Esophagus muscularis mucosa (tissue), 4 donors: ENCODE data around the gene DGKB. TPM values are rescaled to one million over a fixed set of nuclear protein-coding genes. Genes with fewer than 3 reads are reported as not detected.

Experiments used
- DNase-seq: peaks from one replicate; pipeline ENCODE4 v3.0.0-alpha.2; 2017; ENCODE audit errors: extremely low spot score
- H3K27ac ChIP-seq, 4 donors: fragments of 200-600 bp; sonication (generic); replicated peaks in 1 of 4; 1 replicate in 3 of 4; 2 replicates in 1 of 4; pipeline ENCODE4 v1.5.1; 2016 to 2019; ENCODE audit warnings: mild to moderate bottlenecking in 1 of 4
- H3K27me3 ChIP-seq, 4 donors: fragments of 200-600 bp; sonication (generic); one replicate each; pipeline versions ENCODE4 v1.5.1 to v1.6.0; 2016 to 2019
- H3K36me3 ChIP-seq, 4 donors: fragments of 200-600 bp; sonication (generic); one replicate each; pipeline ENCODE4 v1.5.1; 2016 to 2019
- H3K4me1 ChIP-seq, 4 donors: fragments of 200-600 bp; sonication (generic); one replicate each; pipeline ENCODE4 v1.5.1; 2016 to 2019
- H3K4me3 ChIP-seq, 4 donors: fragments of 200-600 bp; sonication (generic); 1 replicate in 2 of 4; 2 replicates in 2 of 4; pipeline ENCODE4 v1.5.1; 2016 to 2019; ENCODE audit warnings: mild to moderate bottlenecking in 4 of 4, moderate library complexity in 1 of 4
- H3K9me3 ChIP-seq, 4 donors: fragments of 200-600 bp; sonication (generic); 1 replicate in 3 of 4; 2 replicates in 1 of 4; pipeline ENCODE4 v1.5.1; 2016 to 2019
- CTCF ChIP-seq, 3 experiments: fragments of 200-600 bp in 2 of 3; fragments of 450-650 bp in 1 of 3; sonication (generic) in 2 of 3; IDR thresholded peaks; one replicate each; pipeline ENCODE4 v1.5.1; 2017 to 2019; ENCODE audit warnings: antibody characterized with exemption in 3 of 3, mild to moderate bottlenecking in 2 of 3, moderate library complexity in 1 of 3
- EP300 ChIP-seq: sonication (generic); formaldehyde crosslinking; IDR thresholded peaks from one replicate; pipeline ENCODE4 v1.6.1; 2017; ENCODE audit warnings: antibody characterized with exemption
- POLR2A ChIP-seq: fragments of 450-650 bp; IDR thresholded peaks from one replicate; pipeline ENCODE4 v1.6.1; 2017; ENCODE audit warnings: antibody characterized with exemption, moderate library complexity, mild to moderate bottlenecking, low read depth
- POLR2AphosphoS5 ChIP-seq, 2 donors: sonication (generic); formaldehyde crosslinking; IDR thresholded peaks; one replicate each; pipeline ENCODE4 v1.6.1; 2017; ENCODE audit warnings: antibody characterized with exemption in 2 of 2
- WGBS: methylation state at CpG from one replicate; pipeline ENCODE4 v1.1.5; 2018; 5-methylcytosine and 5-hydroxymethylcytosine counted together
- intact Hi-C: fragments of 100-400 bp; cut with DNase I; formaldehyde crosslinking; loops from one replicate; pipeline ENCODE4 v1.15.1; 2023
- total RNA-seq, 4 donors: library from RNA; depleted of rRNA; stranded (reverse); fragments of >200 nt; gene quantifications; one replicate each; pipeline versions ENCODE4 v1.1.0 to v1.2.1, GENCODE V29; 2016

Gene DGKB
- total RNA-seq, 4 donors from 2014 or later: 10.4 to 18.5 (median 16.0) TPM

GRCh38 chr7:14446829-14447228 lies 455.7 kb downstream of the DGKB start:
- DNase-seq: no peak
- Histone ChIP-seq H3K27me3 (no peaks in the 10 kb centered on the region), H3K4me1 (no peaks in the 10 kb centered on the region), H3K4me3 (no peak overlapping the region), H3K36me3 (no peaks in the 10 kb centered on the region), H3K9me3 (no peaks in the 10 kb centered on the region), H3K27ac (no peak overlapping the region)
- no peak for TF ChIP-seq POLR2A
- no peak for TF ChIP-seq EP300
- no peak for TF ChIP-seq POLR2AphosphoS5 (IDR thresholded peaks at IDR 0.05)
- no peak for TF ChIP-seq CTCF (IDR thresholded peaks at IDR 0.05)
- WGBS: 54% methylated on average over 3 of the region's 3 CpGs
- intact Hi-C loops: no loop called here

DNA sequence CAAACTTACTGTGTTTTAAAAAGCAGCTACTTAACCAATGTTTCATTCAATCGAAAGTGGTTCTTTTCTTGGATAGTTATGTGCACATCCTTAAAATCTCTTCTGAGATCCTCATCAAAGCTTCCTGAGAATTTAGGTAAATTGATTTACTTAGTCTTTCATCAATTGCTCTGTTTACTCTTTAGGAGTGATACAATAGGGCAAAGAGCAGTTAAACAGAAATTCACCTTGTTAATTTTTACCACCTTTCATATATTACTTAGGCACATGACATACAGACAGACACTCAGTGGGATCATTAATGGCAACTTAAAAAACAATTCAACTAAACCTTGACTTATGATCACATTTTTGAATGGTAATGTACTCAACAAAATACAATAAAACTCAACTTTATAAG lies 456.3 kb downstream of the DGKB start:
- DNase-seq: no peak
- intact Hi-C loops: no loop called here
- Histone ChIP-seq H3K4me3 (no peak overlapping the region), H3K36me3 (no peaks in the 10 kb centered on the region), H3K9me3 (no peaks in the 10 kb centered on the region), H3K4me1 (no peaks in the 10 kb centered on the region), H3K27ac (no peak overlapping the region), H3K27me3 (no peaks in the 10 kb centered on the region)
- TF ChIP-seq POLR2A (no peak), CTCF (IDR thresholded peaks at IDR 0.05) (no peak), EP300 (no peak), POLR2AphosphoS5 (IDR thresholded peaks at IDR 0.05) (no peak)
- 88% methylated on average over 1 of the region's 1 CpG for WGBS

GRCh38 chr7:14438366-14438765 lies 464.2 kb downstream of the DGKB start:
- H3K4me3 ChIP-seq: no peak overlapping the region
- intact Hi-C loops: no loop called here
- no peaks in the 10 kb centered on the region for H3K9me3 ChIP-seq
- no peaks in the 10 kb centered on the region for H3K36me3 ChIP-seq
- no peaks in the 10 kb centered on the region for H3K4me1 ChIP-seq
- H3K27me3 ChIP-seq: no peaks in the 10 kb centered on the region
- whole genome bisulfite sequencing: 84% methylated on average over 2 of the region's 2 CpGs
- no peak overlapping the region for H3K27ac ChIP-seq
- DNase-seq: no peak
- TF ChIP-seq CTCF (IDR thresholded peaks at IDR 0.05): no peak

DNA sequence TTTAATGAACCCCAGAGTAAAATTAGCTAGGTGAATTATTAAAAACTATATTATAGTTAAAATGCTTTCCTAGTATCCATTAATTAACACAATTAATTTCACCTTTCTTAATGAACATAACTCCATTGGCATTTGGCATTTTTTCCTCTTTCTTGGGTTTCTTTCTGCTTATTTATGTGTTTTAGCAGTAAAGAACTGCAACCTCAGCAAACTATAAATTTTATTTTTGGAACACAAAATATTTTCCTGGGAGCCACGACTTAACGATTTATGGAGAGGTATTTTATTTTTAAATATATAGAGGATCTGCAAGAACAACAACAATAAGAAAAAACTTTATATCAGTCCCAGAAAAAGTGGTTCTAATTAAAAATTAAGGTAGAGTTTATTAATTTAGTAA lies 465.7 kb downstream of the DGKB start:
- no peaks in the 10 kb centered on the region for H3K36me3 ChIP-seq
- 92% methylated on average over 2 of the region's 2 CpGs for WGBS
- no peak overlapping the region for H3K27ac ChIP-seq
- no peaks in the 10 kb centered on the region for H3K9me3 ChIP-seq
- H3K4me3 ChIP-seq: no peak overlapping the region
- intact Hi-C loops: no loop called here
- DNase-seq: no peak
- no peaks in the 10 kb centered on the region for H3K27me3 ChIP-seq
- no peaks in the 10 kb centered on the region for H3K4me1 ChIP-seq
- no peak for TF ChIP-seq CTCF (IDR thresholded peaks at IDR 0.05)
- TF ChIP-seq POLR2AphosphoS5 (IDR thresholded peaks at IDR 0.05): no peak
- no peak for TF ChIP-seq POLR2A
- no peak for TF ChIP-seq EP300

- no peak overlapping the region for H3K4me3 ChIP-seq
- DNase-seq: no peak
- intact Hi-C loops: no loop called here
- no peak overlapping the region for H3K27ac ChIP-seq
- H3K27me3 ChIP-seq: no peaks in the 10 kb centered on the region
- no peaks in the 10 kb centered on the region for H3K36me3 ChIP-seq
- no peaks in the 10 kb centered on the region for H3K9me3 ChIP-seq
- TF ChIP-seq CTCF (IDR thresholded peaks at IDR 0.05): no peak
- no peak for TF ChIP-seq POLR2A
- TF ChIP-seq EP300: no peak
- no peak for TF ChIP-seq POLR2AphosphoS5 (IDR thresholded peaks at IDR 0.05)
- H3K4me1 ChIP-seq: no peaks in the 10 kb centered on the region
- 78% methylated on average over 2 of the region's 2 CpGs for WGBS
Measured at GRCh38 chr7:14432924-14433323, 469.6 kb downstream of the DGKB start.
